Mesendoderm (in vitro differentiated cells): ENCODE data around the gene MYBBP1A.

Experiments used
- DNase-seq: peaks from one replicate; pipeline ENCODE4 v3.0.0; 2013
- H2AK5ac ChIP-seq: 2 replicates; pipeline ENCODE4 v1.6.1; 2013; ENCODE audit warnings: low read length, inconsistent platforms
- H2BK120ac ChIP-seq: 2 replicates; pipeline ENCODE4 v1.6.1; 2013; ENCODE audit warnings: low read depth, mild to moderate bottlenecking, low read length, moderate library complexity, mixed read lengths
- H2BK15ac ChIP-seq: replicated peaks from 2 replicates; pipeline ENCODE4 v1.6.1; 2013; ENCODE audit warnings: low read depth, mild to moderate bottlenecking, moderate library complexity
- H2BK5ac ChIP-seq: 2 replicates; pipeline ENCODE4 v1.6.1; 2013; ENCODE audit warnings: low read length, inconsistent platforms
- H3K18ac ChIP-seq: 2 replicates; pipeline ENCODE4 v1.6.1; 2013; ENCODE audit warnings: mild to moderate bottlenecking, low read length, mixed read lengths
- H3K23ac ChIP-seq: one replicate; pipeline ENCODE4 v1.6.1; 2013; ENCODE audit warnings: low read length
- H3K27ac ChIP-seq: 2 replicates; pipeline ENCODE4 v1.5.1; 2013; ENCODE audit warnings: low read depth, mild to moderate bottlenecking, inconsistent platforms, low read length, moderate library complexity
- H3K27me3 ChIP-seq: 2 replicates; pipeline ENCODE4 v1.6.1; 2013; ENCODE audit warnings: low read length, control low read depth, mild to moderate bottlenecking, inconsistent platforms; ENCODE audit not compliant: insufficient read depth, poor library complexity
- H3K36me3 ChIP-seq: 2 replicates; pipeline ENCODE4 v1.6.1; 2013; ENCODE audit warnings: low read length, inconsistent platforms; ENCODE audit not compliant: control insufficient read depth, insufficient read depth
- H3K4ac ChIP-seq: one replicate; pipeline ENCODE4 v1.6.1; 2013; ENCODE audit warnings: low read depth, mild to moderate bottlenecking, low read length, moderate library complexity
- H3K4me1 ChIP-seq: 2 replicates; pipeline ENCODE4 v1.6.1; 2013; ENCODE audit warnings: low read depth, low read length, inconsistent platforms; ENCODE audit not compliant: control insufficient read depth
- H3K4me2 ChIP-seq: 2 replicates; pipeline ENCODE4 v1.6.1; 2013; ENCODE audit warnings: low read length
- H3K4me3 ChIP-seq: 2 replicates; pipeline ENCODE4 v1.5.1; 2013; ENCODE audit warnings: mild to moderate bottlenecking, low read length
- H3K56ac ChIP-seq: one replicate; pipeline ENCODE4 v1.6.1; 2013; ENCODE audit warnings: low read length
- H3K79me1 ChIP-seq: 2 replicates; pipeline ENCODE4 v1.6.1; 2013; ENCODE audit warnings: low read length, inconsistent platforms
- H3K79me2 ChIP-seq: 2 replicates; pipeline ENCODE4 v1.6.1; 2013; ENCODE audit warnings: mild to moderate bottlenecking, low read length; ENCODE audit not compliant: control insufficient read depth, insufficient read depth
- H3K9ac ChIP-seq: 2 replicates; pipeline ENCODE4 v1.6.1; 2013; ENCODE audit warnings: low read length, inconsistent platforms
- H4K5ac ChIP-seq: one replicate; pipeline ENCODE4 v1.6.1; 2013; ENCODE audit warnings: low read length
- H4K8ac ChIP-seq: one replicate; pipeline ENCODE4 v1.6.1; 2013; ENCODE audit warnings: low read depth, mild to moderate bottlenecking, control low read depth, low read length, moderate library complexity
- WGBS: extraction: QIAGEN DNeasy Blood & Tissue Kit; methylation state at CpG from one replicate; pipeline ENCODE4 v1.1.7; 2013; ENCODE audit warnings: low lambda C conversion rate, missing lambda C conversion rate; ENCODE audit not compliant: insufficient coverage; ENCODE audit errors: extremely low coverage; 5-methylcytosine and 5-hydroxymethylcytosine counted together

Gene MYBBP1A

GRCh38 chr17:4505187-4505586 is 50.0 kb downstream of the MYBBP1A start:
- Histone ChIP-seq H3K4ac (no peak overlapping the region), H3K4me1 (no peaks in the 10 kb centered on the region), H2AK5ac (no peak overlapping the region), H3K56ac (no peak overlapping the region), H3K36me3 (no peaks in the 10 kb centered on the region), H2BK120ac (no peak overlapping the region), H3K27me3 (peaks cover 5% of the 10 kb centered on the region), H2BK5ac (no peak overlapping the region), H3K9ac (no peak overlapping the region), H4K5ac (no peak overlapping the region), H3K23ac (no peak overlapping the region), H2BK15ac (no peak overlapping the region), H3K4me2 (no peak overlapping the region), H3K79me1 (no peaks in the 10 kb centered on the region), H3K18ac (no peak overlapping the region), H3K4me3 (no peak overlapping the region), H3K79me2 (no peaks in the 10 kb centered on the region), H3K27ac (no peak overlapping the region), H4K8ac (no peak overlapping the region)
- WGBS: no CpG with 5 or more reads among the region's 5 CpGs
- DNase-seq: peak; percentile 58

DNA sequence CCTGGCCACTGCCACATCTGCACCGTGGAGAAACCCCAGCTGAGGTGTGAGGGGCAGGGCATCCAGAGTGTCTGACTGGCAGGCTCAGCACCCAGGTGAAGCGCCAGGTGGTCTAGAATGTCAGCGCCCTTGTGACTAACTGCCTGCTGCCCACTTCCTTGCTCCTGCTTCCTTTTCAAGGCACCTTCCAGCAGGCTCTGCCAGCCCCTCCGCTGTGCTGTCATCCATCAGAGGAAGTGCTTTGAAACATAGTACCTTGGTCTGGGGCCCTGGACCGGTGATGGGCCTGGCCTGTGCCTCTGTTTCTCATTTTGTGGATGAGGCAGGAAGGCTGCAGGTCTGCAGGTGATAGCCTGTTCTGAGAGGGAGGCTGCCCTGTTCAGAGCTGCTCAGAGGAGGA is 51.0 kb downstream of the MYBBP1A start:
- Histone ChIP-seq H4K8ac (no peak overlapping the region), H3K23ac (no peak overlapping the region), H3K79me2 (no peaks in the 10 kb centered on the region), H3K27me3 (peaks cover 11% of the 10 kb centered on the region), H3K79me1 (no peaks in the 10 kb centered on the region), H3K4me1 (no peaks in the 10 kb centered on the region), H2BK120ac (no peak overlapping the region), H3K9ac (no peak overlapping the region), H3K56ac (no peak overlapping the region), H3K36me3 (no peaks in the 10 kb centered on the region), H3K18ac (no peak overlapping the region), H2BK15ac (no peak overlapping the region), H3K4me3 (no peak overlapping the region), H3K27ac (no peak overlapping the region), H2BK5ac (no peak overlapping the region), H3K4me2 (no peak overlapping the region), H4K5ac (no peak overlapping the region), H2AK5ac (no peak overlapping the region), H3K4ac (no peak overlapping the region)
- WGBS: no CpG with 5 or more reads among the region's 5 CpGs
- DNase-seq: no peak

DNA sequence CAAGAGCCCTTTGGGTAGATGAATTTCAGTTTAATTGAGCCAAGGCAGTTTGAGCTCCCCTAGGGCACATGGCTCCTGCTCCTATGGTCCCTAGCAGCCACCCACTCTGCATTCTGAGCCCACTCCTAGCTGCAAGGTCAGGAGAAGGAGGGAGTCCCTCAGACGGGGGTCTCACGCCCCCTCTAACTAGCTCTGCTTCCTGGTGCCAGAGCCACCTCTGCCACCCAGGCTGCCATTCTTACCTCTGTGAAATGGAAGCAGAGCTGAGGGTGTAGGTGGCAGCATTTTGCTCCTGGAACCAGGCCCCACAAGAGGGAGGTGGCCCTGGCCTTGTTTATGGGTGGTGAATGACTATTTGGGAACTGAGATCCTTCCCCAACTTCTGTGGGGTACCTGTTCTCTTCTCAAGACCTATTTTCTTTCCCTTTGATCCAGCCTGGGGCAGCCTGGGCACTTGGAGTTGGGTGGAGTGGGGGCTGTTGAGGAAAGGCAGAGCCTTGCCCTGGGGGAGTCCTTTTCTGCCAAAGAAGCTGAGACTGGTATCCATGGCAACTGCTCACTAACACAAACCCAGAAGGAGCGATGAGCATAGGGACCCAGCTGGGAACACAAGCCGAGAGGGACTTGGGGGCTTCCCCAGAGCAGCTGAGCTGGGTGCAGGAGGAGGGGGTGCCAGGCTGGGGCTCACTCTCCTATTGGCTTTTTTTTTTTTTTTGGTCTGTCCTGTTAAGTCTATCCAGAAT is 51.7 kb downstream of the MYBBP1A start:
- no peak overlapping the region for H3K18ac ChIP-seq
- no peak overlapping the region for H4K8ac ChIP-seq
- H3K4me1 ChIP-seq: no peaks in the 10 kb centered on the region
- no peak overlapping the region for H2BK120ac ChIP-seq
- H3K27me3 ChIP-seq: peaks cover 12% of the 10 kb centered on the region
- no peak overlapping the region for H3K4me2 ChIP-seq
- no peak overlapping the region for H2AK5ac ChIP-seq
- no peaks in the 10 kb centered on the region for H3K79me2 ChIP-seq
- no peak overlapping the region for H3K27ac ChIP-seq
- H2BK15ac ChIP-seq: no peak overlapping the region
- no peak overlapping the region for H3K9ac ChIP-seq
- no peaks in the 10 kb centered on the region for H3K79me1 ChIP-seq
- no peak for DNase-seq
- H3K23ac ChIP-seq: no peak overlapping the region
- H3K4me3 ChIP-seq: no peak overlapping the region
- H4K5ac ChIP-seq: no peak overlapping the region
- H3K56ac ChIP-seq: no peak overlapping the region
- H2BK5ac ChIP-seq: no peak overlapping the region
- no peaks in the 10 kb centered on the region for H3K36me3 ChIP-seq
- WGBS: no CpG with 5 or more reads among the region's 4 CpGs
- no peak overlapping the region for H3K4ac ChIP-seq

DNA sequence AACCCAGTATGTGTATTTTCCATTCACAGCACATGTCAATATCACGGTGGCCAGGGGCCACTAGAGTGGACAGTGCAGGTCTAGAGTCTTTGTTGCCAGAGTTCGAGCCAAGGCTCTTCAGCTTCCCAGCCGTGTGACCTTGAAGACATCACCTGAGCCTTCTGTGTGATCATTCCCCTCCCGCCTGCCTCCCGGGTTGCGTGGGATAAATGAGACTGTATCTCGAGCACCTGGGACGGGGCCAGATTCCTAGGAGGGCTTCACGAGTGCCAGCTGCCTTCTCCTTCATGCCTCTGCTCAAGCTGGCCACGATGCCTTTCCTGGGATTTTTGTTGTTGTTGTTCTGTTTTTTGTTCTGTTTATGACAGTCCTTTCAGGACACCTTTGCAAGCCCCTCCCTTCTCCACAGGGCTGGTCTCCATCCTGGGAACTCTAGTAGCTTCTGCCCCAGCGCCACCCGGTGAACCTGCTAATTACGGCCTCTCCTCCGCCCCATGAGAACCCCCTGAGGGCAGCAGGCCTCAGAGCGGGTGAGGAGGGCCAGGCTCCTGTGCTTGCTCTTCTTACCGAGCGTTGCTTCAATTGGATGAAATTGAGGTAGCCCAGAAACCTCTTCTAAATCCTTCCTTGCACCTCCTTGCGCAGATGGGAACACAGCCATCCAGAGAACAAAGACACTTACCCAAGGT is 52.6 kb downstream of the MYBBP1A start:
- Histone ChIP-seq H3K4me2 (no peak overlapping the region), H3K9ac (no peak overlapping the region), H3K23ac (no peak overlapping the region), H2BK15ac (no peak overlapping the region), H3K18ac (no peak overlapping the region), H3K56ac (no peak overlapping the region), H3K79me1 (no peaks in the 10 kb centered on the region), H3K36me3 (no peaks in the 10 kb centered on the region), H3K4me1 (no peaks in the 10 kb centered on the region), H3K4me3 (no peak overlapping the region), H3K4ac (no peak overlapping the region), H2AK5ac (no peak overlapping the region), H4K8ac (no peak overlapping the region), H4K5ac (no peak overlapping the region), H3K27ac (no peak overlapping the region), H2BK5ac (no peak overlapping the region), H3K79me2 (no peaks in the 10 kb centered on the region), H2BK120ac (no peak overlapping the region), H3K27me3 (peaks cover 13% of the 10 kb centered on the region)
- no CpG with 5 or more reads among the region's 18 CpGs for WGBS
- DNase-seq: no peak

DNA sequence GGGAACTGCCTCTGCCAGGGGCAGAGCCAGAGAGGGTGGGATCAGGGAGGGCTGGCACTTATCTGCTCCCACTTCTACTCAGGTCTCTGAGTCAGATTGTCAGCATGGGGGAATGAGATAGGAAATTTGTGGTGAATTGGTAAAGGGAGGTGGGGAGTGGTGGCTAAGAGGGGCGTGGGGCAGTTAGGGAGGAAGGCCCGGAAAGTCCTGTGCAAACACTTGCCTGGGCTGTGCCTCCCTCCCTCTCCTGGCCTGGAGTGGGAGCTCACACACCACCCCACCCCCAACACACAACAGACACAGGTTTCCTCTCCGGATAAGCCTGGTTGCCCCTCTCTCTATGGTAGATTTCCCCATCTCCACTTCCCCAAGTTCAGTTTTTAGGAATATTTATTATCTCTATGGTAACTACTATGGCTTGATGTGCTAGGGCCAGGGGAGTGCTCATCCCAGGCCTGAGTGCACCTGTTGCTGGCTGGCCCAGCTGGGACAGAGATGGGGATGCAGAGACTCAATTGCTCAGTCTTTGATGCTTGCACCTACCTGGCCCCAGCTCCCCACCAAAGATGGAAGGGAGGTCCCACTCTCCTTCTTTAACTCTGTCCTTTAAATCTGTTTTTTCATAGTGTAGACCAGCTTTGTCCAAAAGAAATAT is 53.8 kb downstream of the MYBBP1A start:
- H3K79me1 ChIP-seq: no peaks in the 10 kb centered on the region
- no peak overlapping the region for H3K23ac ChIP-seq
- H2AK5ac ChIP-seq: no peak overlapping the region
- DNase-seq: no peak
- H2BK120ac ChIP-seq: no peak overlapping the region
- no peak overlapping the region for H3K56ac ChIP-seq
- no peaks in the 10 kb centered on the region for H3K4me1 ChIP-seq
- no peak overlapping the region for H3K4me3 ChIP-seq
- no peaks in the 10 kb centered on the region for H3K79me2 ChIP-seq
- no peak overlapping the region for H3K4me2 ChIP-seq
- no peaks in the 10 kb centered on the region for H3K36me3 ChIP-seq
- no peak overlapping the region for H3K18ac ChIP-seq
- no peak overlapping the region for H4K8ac ChIP-seq
- no peak overlapping the region for H3K4ac ChIP-seq
- no peak overlapping the region for H3K9ac ChIP-seq
- peaks cover 13% of the 10 kb centered on the region for H3K27me3 ChIP-seq
- no peak overlapping the region for H2BK15ac ChIP-seq
- H3K27ac ChIP-seq: no peak overlapping the region
- no CpG with 5 or more reads among the region's 3 CpGs for WGBS
- H4K5ac ChIP-seq: no peak overlapping the region
- H2BK5ac ChIP-seq: no peak overlapping the region
